GM23338 (cell line): ENCODE data around the gene TSPAN4.

ENCODE experiments used
- CREB1 ChIP-seq: fragments of 250-450 bp; sonication (Bioruptor Pico); IDR thresholded peaks from 2 replicates; pipeline ENCODE4 v1.5.0; 2020; ENCODE audit warnings: low read depth, mild to moderate bottlenecking, moderate library complexity
- CTCF ChIP-seq, 2 experiments: fragments of 200-600 bp in 1 of 2; sonication (generic) in 1 of 2; conservative IDR thresholded peaks; 2 replicates each; pipeline versions ENCODE4 v1.5.1 to v1.6.1; 2016 to 2017; ENCODE audit warnings: antibody characterized with exemption in 2 of 2, low read depth in 2 of 2, mild to moderate bottlenecking in 2 of 2, moderate library complexity in 1 of 2
- EZH2 ChIP-seq: fragments of 200-600 bp; sonication (generic); IDR thresholded peaks from one replicate; pipeline ENCODE4 v1.8.0; 2017; ENCODE audit warnings: antibody characterized with exemption, mild to moderate bottlenecking, low read depth; ENCODE audit not compliant: unreplicated experiment
- EZH2phosphoT487 ChIP-seq: fragments of 200-600 bp; sonication (generic); IDR thresholded peaks from one replicate; pipeline ENCODE4 v1.8.1; 2018; ENCODE audit warnings: antibody characterized with exemption; ENCODE audit not compliant: unreplicated experiment
- REST ChIP-seq: IDR thresholded peaks from one replicate; pipeline ENCODE4 v1.6.1; 2018; ENCODE audit warnings: antibody characterized with exemption; ENCODE audit not compliant: unreplicated experiment
- ZNF331 ChIP-seq: fragments of 250-450 bp; sonication (Bioruptor Pico); IDR thresholded peaks from 2 replicates; pipeline ENCODE4 v1.5.0; 2020; ENCODE audit warnings: low read depth, mild to moderate bottlenecking, moderate library complexity
- ZNF462 ChIP-seq: fragments of 250-450 bp; sonication (Bioruptor Pico); IDR thresholded peaks from 2 replicates; pipeline ENCODE4 v1.5.0; 2020; ENCODE audit warnings: mild to moderate bottlenecking, moderate library complexity

- TF ChIP-seq CTCF (conservative IDR thresholded peaks at IDR 0.05; ENCODE audit: low read depth in 2 of 2) (no peak), EZH2phosphoT487 (no peak), CREB1 (CRISPR knock-in tag) (no peak), ZNF331 (CRISPR knock-in tag) (no peak), EZH2 (no peak), ZNF462 (CRISPR knock-in tag) (no peak), REST (no peak)
Observed at GRCh38 chr11:907668-908067, 65.0 kb downstream of the TSPAN4 start.
